Activated gamma-delta T cell (primary cell): ENCODE data around the gene ALG8.

ENCODE experiments used
- DNase-seq: peaks from one replicate; lab custom pipeline; 2025; lab: John Stamatoyannopoulos, UW

ALG8 gene

GRCh38 chr11:78160557-78160956 lies 21.1 kb upstream of the ALG8 start:
- no peak for DNase-seq

DNA sequence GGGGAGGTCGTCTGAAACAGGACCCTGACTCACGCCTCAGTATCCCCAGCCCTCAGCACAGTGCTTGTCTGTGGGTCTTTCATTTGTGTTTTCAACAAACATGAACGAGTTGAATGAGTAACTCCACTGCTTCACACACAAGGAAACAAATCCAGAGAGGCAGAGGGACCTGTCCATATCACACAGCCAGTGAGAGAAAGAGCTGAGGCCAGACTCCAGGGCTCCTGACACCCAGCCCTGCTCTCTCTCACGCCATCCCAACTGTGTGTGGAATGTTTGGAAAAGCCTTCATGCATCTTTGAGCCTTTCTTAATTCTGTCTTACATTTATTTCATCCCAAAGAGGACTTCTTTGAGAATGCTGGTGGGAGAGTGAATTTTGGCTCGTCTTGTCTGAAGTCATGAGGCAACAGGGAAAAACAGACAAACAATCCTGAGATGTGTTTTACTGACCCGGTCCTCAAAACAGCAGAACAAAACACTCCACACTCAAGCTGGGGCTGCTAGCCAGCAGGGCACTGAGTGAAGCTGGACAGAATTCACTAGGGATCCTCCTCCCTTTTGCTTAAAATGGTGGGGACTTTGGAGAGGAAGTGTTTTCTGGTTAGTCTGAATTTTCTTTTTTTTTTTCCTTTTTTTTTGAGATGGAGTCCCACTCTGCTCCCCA lies 19.7 kb upstream of the ALG8 start:
- DNase-seq = no peak

DNA sequence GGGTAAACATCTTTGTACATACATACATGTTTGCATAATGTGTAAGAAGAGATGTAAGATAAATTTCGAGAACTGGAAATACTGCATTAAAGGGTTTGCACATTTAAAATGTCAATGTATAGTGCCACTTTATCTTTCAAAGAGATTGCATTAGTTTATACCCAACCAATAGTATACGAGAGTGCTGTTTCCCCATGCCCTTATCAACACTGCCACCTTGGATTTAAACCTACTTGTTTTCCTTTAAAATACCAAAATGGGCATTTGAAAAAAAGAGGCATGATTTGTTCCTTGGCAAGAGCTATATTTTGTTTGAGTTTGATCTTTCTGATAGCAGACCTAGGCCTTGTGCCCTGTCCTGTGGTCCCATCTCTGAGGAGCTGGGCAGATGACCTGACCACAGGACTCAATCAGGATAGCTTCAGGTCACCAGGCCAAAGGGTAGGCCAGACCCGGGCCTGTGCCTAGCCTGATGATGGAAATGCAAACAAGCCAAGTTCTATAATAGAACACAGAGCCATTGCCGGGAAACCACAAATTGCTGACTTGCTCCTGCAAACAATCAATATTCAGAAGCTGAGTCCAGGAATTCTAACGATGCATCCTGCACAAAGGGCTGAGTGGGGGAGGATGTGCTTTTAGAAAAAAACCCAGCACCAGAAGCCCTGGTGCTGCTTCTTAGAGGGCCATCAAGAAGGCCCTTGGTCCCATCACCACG lies 16.9 kb upstream of the ALG8 start:
- no peak for DNase-seq

DNA sequence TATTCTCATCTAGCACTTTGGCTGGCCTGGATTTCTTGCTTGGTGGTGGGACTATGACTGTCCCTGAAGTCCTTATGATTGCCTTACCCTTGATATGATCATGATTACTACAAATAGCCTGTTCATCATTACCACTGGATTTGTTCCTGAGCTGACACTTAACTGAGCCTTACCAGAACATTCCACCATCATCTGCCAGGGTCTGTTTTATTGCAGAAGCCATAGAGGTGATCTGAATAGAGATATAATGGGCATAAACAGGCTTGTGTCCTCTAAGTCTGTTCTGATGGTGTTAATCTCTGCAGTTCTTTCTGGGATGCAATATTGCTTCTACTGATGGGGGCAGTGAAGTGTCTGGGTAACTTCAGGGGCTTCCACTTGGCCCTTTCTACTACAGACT lies 12.4 kb upstream of the ALG8 start:
- no peak for DNase-seq

DNA sequence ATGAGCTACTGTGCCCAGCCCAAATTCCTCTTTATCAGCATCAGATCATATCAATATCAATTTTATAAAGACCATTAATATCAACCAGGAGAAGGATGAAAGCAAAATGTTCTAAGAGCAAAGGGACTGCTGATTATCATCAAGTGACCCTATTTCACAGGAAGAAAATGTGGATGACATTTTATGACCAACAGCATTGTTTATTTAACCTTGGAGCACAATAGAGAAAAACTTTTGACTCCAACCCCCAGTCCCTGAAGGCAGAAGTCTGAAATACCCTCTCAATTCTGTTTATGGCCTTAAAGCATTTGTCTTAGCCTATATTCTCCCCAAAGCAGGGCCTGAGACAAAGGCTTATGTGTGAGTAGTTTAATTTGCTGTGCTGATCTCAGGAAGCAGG lies 11.3 kb upstream of the ALG8 start:
- no peak for DNase-seq

GRCh38 chr11:78150346-78150745 lies 10.9 kb upstream of the ALG8 start:
- DNase-seq = no peak

DNA sequence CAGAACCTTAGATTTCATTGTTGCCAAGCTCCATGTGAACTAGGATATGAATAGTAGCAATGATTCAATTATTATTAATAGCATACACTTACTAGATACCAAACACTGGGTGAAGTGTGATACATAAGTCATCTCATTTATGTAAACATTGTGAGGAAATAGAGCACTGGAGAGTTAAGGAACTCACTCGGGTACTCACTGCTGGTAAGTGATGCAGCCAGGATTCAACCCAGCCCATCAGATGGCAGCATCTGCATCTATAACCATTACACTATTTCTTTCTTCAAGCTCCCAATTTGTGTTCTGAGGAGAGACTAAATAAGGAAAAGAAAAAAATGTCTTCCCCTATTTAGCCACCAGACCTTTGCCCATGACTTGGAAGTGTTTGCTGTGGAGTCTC lies 10.2 kb upstream of the ALG8 start:
- DNase-seq = no peak

- DNase-seq = no peak
Measured at GRCh38 chr11:78147807-78148206, 8.4 kb upstream of the ALG8 start.

- DNase-seq = no peak
Measured at GRCh38 chr11:78145511-78146025, 6.1 kb upstream of the ALG8 start.

DNA sequence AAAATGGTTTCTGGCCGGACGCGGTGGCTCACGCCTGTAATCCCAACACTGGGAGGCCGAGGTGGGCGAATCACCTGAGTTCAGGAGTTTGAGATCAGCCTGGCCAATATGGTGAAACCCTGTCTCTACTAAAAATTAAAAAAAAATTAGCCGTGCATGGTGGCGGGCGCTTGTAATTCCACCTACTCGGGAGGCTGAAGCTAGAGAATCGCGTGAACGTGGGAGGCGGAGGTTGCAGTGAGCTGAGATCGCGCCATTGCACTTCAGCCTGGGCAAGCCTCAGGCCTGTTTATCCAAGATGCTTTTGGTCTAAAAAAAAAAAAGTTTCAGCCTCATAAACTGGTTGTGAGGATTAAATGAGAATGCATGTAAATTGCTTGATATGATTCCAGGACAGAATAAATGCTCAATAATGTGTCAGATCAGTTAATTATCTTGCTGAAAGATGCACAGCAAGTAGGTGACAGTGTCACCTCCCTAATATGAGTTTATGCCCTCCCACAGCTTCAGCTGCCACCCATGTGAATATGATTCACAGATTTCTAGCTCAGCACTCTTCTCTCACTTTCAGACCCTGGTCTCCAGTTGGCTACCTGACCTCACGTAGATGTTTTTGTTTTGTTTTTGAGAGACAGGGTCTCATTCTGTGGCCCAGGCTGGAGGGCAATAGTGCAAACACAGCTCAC lies 1.1 kb upstream of the ALG8 start:
- no peak for DNase-seq

GRCh38 chr11:78138694-78139421 lies 568 bp downstream of the ALG8 start:
- no peak for DNase-seq

DNA sequence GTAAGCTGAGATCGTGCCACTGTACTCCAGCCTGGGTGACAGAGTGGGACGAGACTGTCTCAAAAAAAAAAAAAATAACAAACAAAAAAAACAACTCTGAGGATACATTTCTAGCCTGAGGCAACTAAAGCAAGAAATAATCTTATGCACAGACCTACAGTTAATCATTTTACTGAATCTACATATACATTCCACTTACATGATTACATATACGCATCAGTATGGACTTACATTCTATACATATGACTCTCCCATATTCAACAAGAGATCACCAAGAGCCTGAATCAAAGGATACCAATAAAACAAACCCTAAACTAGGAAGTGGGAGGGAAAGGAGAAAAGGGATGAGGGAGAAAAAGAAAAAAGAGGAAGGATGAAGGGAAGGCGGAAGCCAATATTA lies 1.1 kb downstream of the ALG8 start:
- no peak for DNase-seq

- no peak for DNase-seq
Measured at GRCh38 chr11:78132475-78132874, 7.0 kb downstream of the ALG8 start.

DNA sequence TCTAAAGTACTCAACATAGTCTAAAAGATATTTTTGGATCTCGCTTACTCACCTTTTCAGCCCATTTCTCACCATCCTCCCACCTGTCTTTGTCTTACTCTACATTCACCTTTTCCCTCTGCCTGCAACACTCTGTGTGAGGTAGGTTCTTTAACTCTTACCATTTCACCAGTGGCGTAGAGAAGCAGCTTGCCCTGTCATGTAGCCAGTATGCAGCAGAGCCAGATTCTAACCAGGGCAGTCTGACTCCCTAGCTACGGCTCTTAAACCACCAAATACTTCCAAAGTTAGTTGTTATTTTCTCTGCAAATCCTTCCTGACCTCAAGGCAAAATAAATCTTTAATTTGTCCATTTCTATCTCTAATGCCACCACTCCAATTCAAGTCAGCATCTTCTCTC lies 7.5 kb downstream of the ALG8 start:
- DNase-seq = no peak

- DNase-seq = no peak
Measured at GRCh38 chr11:78127403-78127802, 12.0 kb downstream of the ALG8 start.

- DNase-seq = no peak
Measured at GRCh38 chr11:78112582-78113275, 26.7 kb downstream of the ALG8 start.

DNA sequence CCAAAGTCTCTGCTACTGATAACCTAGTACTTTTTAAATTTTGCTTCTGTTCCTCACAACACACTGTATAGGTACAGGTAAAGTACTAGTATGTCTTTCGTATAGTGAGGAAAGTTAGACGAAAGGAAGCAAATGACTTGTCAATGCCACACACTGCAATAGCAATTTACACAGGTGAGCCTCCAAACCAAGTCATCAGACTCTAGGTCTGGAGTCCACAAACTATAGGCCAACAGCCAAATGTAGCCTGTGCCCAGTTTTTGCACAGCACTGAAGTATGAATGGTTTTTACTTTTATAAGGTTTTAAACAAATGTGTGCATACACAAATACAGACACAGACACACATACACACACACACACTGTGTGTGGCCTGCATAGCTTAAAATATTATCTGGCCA lies 28.1 kb downstream of the ALG8 start:
- DNase-seq = no peak

GRCh38 chr11:78110830-78111229 lies 28.6 kb downstream of the ALG8 start:
- no peak for DNase-seq

DNA sequence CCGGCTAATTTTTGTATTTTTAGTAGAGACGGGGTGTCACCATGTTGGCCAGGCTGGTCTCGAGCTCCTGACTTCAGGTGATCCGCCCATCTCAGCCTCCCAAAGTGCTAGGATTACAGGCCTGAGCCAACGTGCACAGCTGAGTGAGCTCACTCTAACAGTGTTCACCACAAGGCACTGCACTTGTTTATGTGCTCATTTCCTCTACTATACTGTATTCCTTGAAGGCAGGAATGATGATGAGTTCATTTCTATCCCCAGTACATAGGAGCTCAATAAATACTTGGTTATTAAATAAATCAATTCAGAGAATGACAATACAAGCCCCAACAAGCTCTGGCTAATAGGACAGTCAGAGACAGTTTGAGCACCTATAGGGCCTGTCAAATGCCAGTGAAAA lies 29.1 kb downstream of the ALG8 start:
- DNase-seq = no peak

DNA sequence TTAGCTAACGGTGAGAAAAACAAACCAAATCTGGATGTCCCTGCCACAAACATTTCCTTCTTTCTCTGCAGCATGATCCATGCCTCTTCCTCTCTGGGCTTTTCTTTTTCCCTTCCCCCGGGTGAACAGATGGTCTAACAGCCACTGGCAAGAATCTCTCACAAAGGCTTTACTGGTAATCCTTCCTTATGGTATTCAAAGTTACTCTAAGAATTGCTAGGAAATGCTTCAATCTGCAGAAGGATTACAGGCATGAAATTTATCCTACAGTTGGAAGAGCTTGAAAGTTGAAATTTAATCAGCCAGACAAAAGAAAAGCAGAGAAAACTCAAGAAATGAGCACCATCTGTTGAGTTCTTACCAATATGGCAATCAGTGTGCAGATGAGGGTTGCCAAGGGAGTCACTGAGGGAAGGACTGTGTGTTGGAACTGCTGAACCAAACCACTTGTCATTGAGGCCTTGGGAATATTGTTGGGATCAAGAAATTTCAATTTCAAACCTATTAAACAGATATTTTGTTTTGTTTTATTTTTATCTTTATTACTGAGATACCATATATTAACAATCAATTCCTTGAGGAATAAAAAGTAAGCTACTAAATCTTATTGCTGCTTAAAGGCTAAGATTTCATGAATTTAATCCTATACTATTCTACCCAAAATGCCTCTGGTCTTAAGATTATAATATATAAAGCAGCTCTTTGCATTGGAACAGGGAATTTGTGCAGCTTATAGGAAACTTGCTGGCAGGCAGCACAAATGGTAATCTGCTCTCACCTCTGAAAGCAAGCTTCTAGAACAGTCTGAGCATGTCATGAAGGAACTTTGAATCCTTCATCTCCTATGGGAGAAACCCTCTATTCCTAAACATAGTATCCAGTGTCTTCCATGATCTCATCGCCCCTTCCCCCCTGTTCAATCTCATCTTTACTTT lies 30.1 kb downstream of the ALG8 start:
- no peak for DNase-seq
